NCI-H510A treated with DMSO at 0.1 percent for 48 hours (cell line): ENCODE data around the gene NBAS.
"Not testable (repeated sequence)": the region's sequence is repeated elsewhere in the genome, so short reads cannot be mapped to it uniquely, and the experiment has no call there.

ENCODE experiments used
- DNase-seq: peaks from one replicate; lab custom pipeline; 2025; lab: John Stamatoyannopoulos, UW

The NBAS gene

GRCh38 chr2:15460112-15460620 lies 101.0 kb downstream of the NBAS start:
- no peak for DNase-seq

- DNase-seq = no peak
These were observed 102.9 kb downstream of the NBAS start for GRCh38 chr2:15458277-15458676.

- DNase-seq = no peak
These were observed 103.3 kb downstream of the NBAS start for GRCh38 chr2:15457868-15458267.

- DNase-seq = no peak
These were observed 104.8 kb downstream of the NBAS start for GRCh38 chr2:15456352-15456751.

- no peak for DNase-seq
These were observed 110.3 kb downstream of the NBAS start for GRCh38 chr2:15450808-15451207.

- no peak for DNase-seq
These were observed 111.4 kb downstream of the NBAS start for GRCh38 chr2:15449556-15450236.

GRCh38 chr2:15448250-15448839 lies 112.8 kb downstream of the NBAS start:
- DNase-seq = no peak

GRCh38 chr2:15447381-15447780 lies 113.8 kb downstream of the NBAS start:
- DNase-seq = no peak

GRCh38 chr2:15446961-15447360 lies 114.2 kb downstream of the NBAS start:
- no peak for DNase-seq

- no peak for DNase-seq
These were observed 115.1 kb downstream of the NBAS start for GRCh38 chr2:15445891-15446562.

- DNase-seq = not testable (repeated sequence)
These were observed 121.2 kb downstream of the NBAS start for GRCh38 chr2:15439768-15440524.

- DNase-seq = not testable (repeated sequence)
These were observed 121.8 kb downstream of the NBAS start for GRCh38 chr2:15439366-15439765.

- DNase-seq = no peak
These were observed 124.9 kb downstream of the NBAS start for GRCh38 chr2:15436195-15436594.

- no peak for DNase-seq
These were observed 125.7 kb downstream of the NBAS start for GRCh38 chr2:15435474-15435873.

GRCh38 chr2:15432642-15433256 lies 128.4 kb downstream of the NBAS start:
- no peak for DNase-seq

GRCh38 chr2:15429032-15429431 lies 132.1 kb downstream of the NBAS start:
- no peak for DNase-seq

- DNase-seq = no peak
These were observed 133.1 kb downstream of the NBAS start for GRCh38 chr2:15427987-15428386.

GRCh38 chr2:15426606-15427005 lies 134.5 kb downstream of the NBAS start:
- no peak for DNase-seq

GRCh38 chr2:15425712-15426111 lies 135.4 kb downstream of the NBAS start:
- no peak for DNase-seq

- DNase-seq = no peak
These were observed 139.4 kb downstream of the NBAS start for GRCh38 chr2:15421753-15422152.

GRCh38 chr2:15415748-15416147 lies 145.4 kb downstream of the NBAS start:
- no peak for DNase-seq

- DNase-seq = no peak
These were observed 148.4 kb downstream of the NBAS start for GRCh38 chr2:15412779-15413178.
